CD4-positive, alpha-beta T cell (primary cell): Measurements from ENCODE around the gene FN3K. TPM values are rescaled to one million over a fixed set of nuclear protein-coding genes. Genes with fewer than 3 reads are reported as not detected.
"Not testable (repeated sequence)": the region's sequence is repeated elsewhere in the genome, so short reads cannot be mapped to it uniquely, and the experiment has no call there.

Experiments used
- ATAC-seq: fragments of 200-7000 bp; cut with Tn5 transposase; one replicate; pipeline ENCODE4 v1.10.0; 2022; ENCODE audit warnings: mild to moderate bottlenecking; ENCODE audit not compliant: poor library complexity
- CTCF ChIA-PET: fragments of 350-600 bp; sonication (Branson Sonifier 250); formaldehyde crosslinking; loops from one replicate; lab custom pipeline; 2021; ENCODE audit warnings: antibody characterized with exemption, inconsistent platforms; lab: Charles Lee
- POLR2A ChIA-PET: fragments of 350-600 bp; sonication (Branson Sonifier 250); formaldehyde crosslinking; loops from one replicate; lab custom pipeline; 2021; ENCODE audit warnings: antibody characterized with exemption, inconsistent platforms; lab: Charles Lee
- DNase-seq, 14 experiments: peaks; one replicate each; pipeline ENCODE4 v3.0.0-alpha.2; 2013 to 2020; ENCODE audit warnings: mixed read lengths in 2 of 14
- H3K27ac ChIP-seq, 2 donors: one replicate each; pipeline versions ENCODE4 v1.5.1 to v1.7.0; 2013; ENCODE audit warnings: low read length in 2 of 2, low read depth in 1 of 2, mild to moderate bottlenecking in 1 of 2
- H3K27me3 ChIP-seq, 2 experiments: 1 replicate in 1 of 2; 2 replicates in 1 of 2; pipeline versions ENCODE4 v1.6.1 to v1.7.0; 2013; ENCODE audit warnings: low read length in 2 of 2, control low read depth in 1 of 2, mild to moderate bottlenecking in 1 of 2, moderate library complexity in 1 of 2; ENCODE audit not compliant: insufficient read depth in 2 of 2, control insufficient read depth in 1 of 2
- H3K36me3 ChIP-seq: one replicate; pipeline ENCODE4 v1.6.1; 2013; ENCODE audit warnings: low read length, control low read depth; ENCODE audit not compliant: insufficient read depth
- H3K4me1 ChIP-seq: one replicate; pipeline ENCODE4 v1.6.1; 2013; ENCODE audit warnings: low read length, control low read depth; ENCODE audit not compliant: insufficient read depth
- H3K4me3 ChIP-seq: one replicate; pipeline ENCODE4 v1.5.1; 2013; ENCODE audit warnings: mild to moderate bottlenecking, low read length, moderate library complexity
- H3K9me3 ChIP-seq, 2 experiments: 1 replicate in 1 of 2; 2 replicates in 1 of 2; pipeline versions ENCODE4 v1.6.1 to v1.7.0; 2013; ENCODE audit warnings: low read length in 2 of 2, mild to moderate bottlenecking in 2 of 2, control low read depth in 1 of 2, moderate library complexity in 1 of 2; ENCODE audit not compliant: control insufficient read depth in 1 of 2, insufficient read depth in 1 of 2
- H3K27ac Mint-ChIP-seq: one replicate; pipeline ENCODE4 v1.8.0; 2020; ENCODE audit warnings: mixed read lengths
- H3K27me3 Mint-ChIP-seq: one replicate; pipeline ENCODE4 v1.8.0; 2021; ENCODE audit warnings: mixed read lengths
- H3K36me3 Mint-ChIP-seq: one replicate; pipeline ENCODE4 v1.8.0; 2021; ENCODE audit warnings: low read depth, mixed read lengths
- H3K4me1 Mint-ChIP-seq: one replicate; pipeline ENCODE4 v1.8.0; 2021; ENCODE audit warnings: low read depth, mixed read lengths
- H3K4me3 Mint-ChIP-seq: one replicate; pipeline ENCODE4 v1.8.0; 2020; ENCODE audit warnings: mild to moderate bottlenecking, mixed read lengths
- H3K9me3 Mint-ChIP-seq: one replicate; pipeline ENCODE4 v1.8.0; 2020; ENCODE audit warnings: mixed read lengths
- CTCF ChIP-seq: fragments of 200-600 bp; IDR thresholded peaks from one replicate; pipeline ENCODE4 v1.8.0; 2022; ENCODE audit warnings: antibody characterized with exemption, mild to moderate bottlenecking
- intact Hi-C, 2 experiments: fragments of 100-400 bp; cut with DNase I in 1 of 2; cut with micrococcal nuclease in 1 of 2; formaldehyde crosslinking; loops; one replicate each; pipeline versions ENCODE4 v1.15.1 to v1.9.0; 2023 to 2025; cut with DNase I, micrococcal nuclease
- total RNA-seq, 174 experiments: library from RNA in 2 of 174; stranded (reverse) in 2 of 174; gene quantifications; one replicate each; pipeline ENCODE4 v1.2.3 and lab custom pipeline; 2021 to 2026

Gene FN3K
- total RNA-seq, 2 experiments from 2014 or later, result 4.2 to 4.9 TPM

GRCh38 chr17:82776454-82776853 is 41.0 kb downstream of the FN3K start:
- Histone ChIP-seq H3K27me3 (no peaks in the 10 kb centered on the region), H3K4me3 (no peak overlapping the region), H3K4me1 (peaks cover 19% of the 10 kb centered on the region), H3K36me3 (peaks cover 17% of the 10 kb centered on the region), H3K27ac (no peak overlapping the region), H3K9me3 (no peaks in the 10 kb centered on the region)
- no peak for ATAC-seq
- H3K4me1 Mint-ChIP-seq, result peaks cover 10% of the 10 kb centered on the region
- no peak overlapping the region for H3K27ac Mint-ChIP-seq
- no peak overlapping the region for H3K4me3 Mint-ChIP-seq
- no peaks in the 10 kb centered on the region for H3K27me3 Mint-ChIP-seq
- CTCF ChIA-PET, result interaction anchor here (1.9 kb wide), 1 partner anchor 108 kb away, joined by 7 read pairs; no protein-coding TSS in a partner anchor
- peak in 1 of 14 experiments; percentile 21 for DNase-seq
- POLR2A ChIA-PET, result no interaction called here
- no peaks in the 10 kb centered on the region for H3K9me3 Mint-ChIP-seq
- intact Hi-C loops, result no loop called here
- TF ChIP-seq CTCF, result no peak
- peaks cover 25% of the 10 kb centered on the region for H3K36me3 Mint-ChIP-seq

- peak in 2 of 14 experiments; percentile 9 to 16 for DNase-seq
- H3K9me3 Mint-ChIP-seq, ATAC-seq, H3K9me3 ChIP-seq, intact Hi-C loops, CTCF ChIA-PET, H3K4me3 Mint-ChIP-seq, POLR2A ChIA-PET, H3K4me3 ChIP-seq, H3K27ac ChIP-seq, H3K27me3 ChIP-seq, H3K27ac Mint-ChIP-seq, H3K27me3 Mint-ChIP-seq: not testable (repeated sequence)
- Histone ChIP-seq H3K36me3 (peaks cover 11% of the 10 kb centered on the region), H3K4me1 (peaks cover 29% of the 10 kb centered on the region)
- TF ChIP-seq CTCF, result peak; percentile 5
- Mint-ChIP-seq H3K36me3 (peaks cover 20% of the 10 kb centered on the region), H3K4me1 (peaks cover 15% of the 10 kb centered on the region)
These were observed 42.5 kb downstream of the FN3K start for GRCh38 chr17:82777778-82778375.

- ATAC-seq, result no peak
- Mint-ChIP-seq H3K27me3 (no peaks in the 10 kb centered on the region), H3K9me3 (no peaks in the 10 kb centered on the region), H3K4me3 (no peak overlapping the region), H3K36me3 (peaks cover 13% of the 10 kb centered on the region), H3K4me1 (peaks cover 18% of the 10 kb centered on the region), H3K27ac (no peak overlapping the region)
- no peak overlapping the region for H3K27ac ChIP-seq
- DNase-seq, result no peak
- no peak for TF ChIP-seq CTCF
- no peaks in the 10 kb centered on the region for H3K9me3 ChIP-seq
- ChIA-PET CTCF (no interaction called here), POLR2A (no interaction called here)
- intact Hi-C loops, result no loop called here
- H3K27me3 ChIP-seq, result no peaks in the 10 kb centered on the region
- H3K36me3 ChIP-seq, result peaks cover 16% of the 10 kb centered on the region
- H3K4me3 ChIP-seq, result no peak overlapping the region
- H3K4me1 ChIP-seq, result peaks cover 29% of the 10 kb centered on the region
These were observed 44.1 kb downstream of the FN3K start for GRCh38 chr17:82779541-82779940.
